Hematopoietic multipotent progenitor cell (in vitro differentiated cells): ENCODE results near the gene KPNA3. TPM values are rescaled to one million over a fixed set of nuclear protein-coding genes. Genes with fewer than 3 reads are reported as not detected.

ENCODE experiments used
- total RNA-seq: library from RNA; depleted of rRNA; stranded (reverse); fragments of >200 nt; gene quantifications from one replicate; pipeline ENCODE4 v1.2.3, GENCODE V29; 2012

Gene KPNA3
- total RNA-seq, 1 donor, result 9.4 TPM

Other genes with a start within 250 kb of the KPNA3 start
- 18.0 TPM for gene RCBTB1, start 207.1 kb downstream of the KPNA3 start, total RNA-seq
- gene ARL11, start 164.2 kb downstream of the KPNA3 start, total RNA-seq, result 6.2 TPM
- 283 TPM for gene EBPL, start 101.2 kb downstream of the KPNA3 start, total RNA-seq
- 1.6 TPM for gene SPRYD7, start 143.7 kb upstream of the KPNA3 start, total RNA-seq
- 10.0 TPM for gene TRIM13, start 204.4 kb upstream of the KPNA3 start, total RNA-seq
- gene KCNRG, start 222.8 kb upstream of the KPNA3 start, total RNA-seq, result 4.0 TPM